CD4-positive, alpha-beta T cell treated with Interferon gamma for 1 hour (primary cell): ENCODE results near the gene DCAF4L1.

ENCODE experiments used
- DNase-seq: peaks from one replicate; pipeline ENCODE4 v3.0.0-alpha.2; 2020

DCAF4L1 gene

GRCh38 chr4:41981456-41981855 is at the start of gene DCAF4L1:
DCAF4L1 (plus strand) TSS chr4:41981756; CDS start chr4:41981793, 37 bp downstream.
- no peak for DNase-seq

DNA sequence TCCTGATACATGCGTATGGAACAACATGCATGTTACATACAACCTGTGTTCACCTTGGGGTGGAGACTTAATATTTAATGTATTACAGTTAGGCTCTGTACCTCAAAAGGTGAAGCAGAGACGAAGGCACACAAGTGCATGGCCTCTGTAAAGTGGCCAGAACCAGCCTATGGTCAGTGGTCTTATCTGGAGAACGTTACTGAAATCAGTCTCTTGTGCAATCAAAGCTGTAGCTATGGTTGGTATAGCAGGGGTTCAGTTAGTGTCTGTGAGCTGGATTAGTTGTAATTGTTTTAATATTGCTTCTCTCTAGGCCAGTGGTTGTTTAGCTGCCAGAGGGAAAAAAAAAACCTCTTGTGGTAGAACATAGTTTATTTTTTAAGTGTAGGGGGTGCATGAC is 48.6 kb upstream of the DCAF4L1 start:
- DNase-seq, result no peak

- DNase-seq, result peak; percentile 49
These were observed 47.5 kb upstream of the DCAF4L1 start for GRCh38 chr4:41933997-41934503.

GRCh38 chr4:41934514-41934900 is 47.0 kb upstream of the DCAF4L1 start:
- no peak for DNase-seq

DNA sequence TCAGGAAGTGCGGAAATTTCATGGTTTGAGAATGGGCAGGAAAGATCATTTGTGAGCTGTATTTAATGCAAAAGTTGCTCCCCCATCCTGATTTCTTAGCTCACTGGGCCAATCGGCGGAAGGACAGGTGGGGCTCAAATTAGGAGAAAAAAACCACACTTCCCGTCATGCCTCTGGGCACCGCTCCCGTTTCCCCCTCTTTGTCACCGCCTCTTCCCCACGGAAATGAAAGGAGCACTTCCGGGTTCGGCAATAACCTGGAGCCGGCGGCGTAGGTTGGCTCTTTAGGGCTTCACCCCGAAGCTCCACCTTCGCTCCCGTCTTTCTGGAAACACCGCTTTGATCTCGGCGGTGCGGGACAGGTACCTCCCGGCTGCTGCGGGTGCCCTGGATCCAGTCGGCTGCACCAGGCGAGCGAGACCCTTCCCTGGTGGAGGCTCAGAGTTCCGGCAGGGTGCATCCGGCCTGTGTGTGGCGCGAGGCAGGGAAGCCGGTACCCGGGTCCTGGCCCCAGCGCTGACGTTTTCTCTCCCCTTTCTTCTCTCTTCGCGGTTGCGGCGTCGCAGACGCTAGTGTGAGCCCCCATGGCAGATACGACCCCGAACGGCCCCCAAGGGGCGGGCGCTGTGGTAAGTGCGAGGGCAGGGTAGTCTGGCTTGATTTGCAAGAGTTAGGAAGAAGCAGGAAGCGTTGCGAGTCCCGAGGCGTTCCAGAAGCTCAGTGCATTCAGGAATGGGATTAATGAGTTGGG is 46.5 kb upstream of the DCAF4L1 start, which contains the start of gene TMEM33:
TMEM33 (plus strand) TSS at position 529 of the 751 bp plus-strand sequence; CDS start at position 585, 56 bp downstream.
- peak; percentile 79 for DNase-seq

DNA sequence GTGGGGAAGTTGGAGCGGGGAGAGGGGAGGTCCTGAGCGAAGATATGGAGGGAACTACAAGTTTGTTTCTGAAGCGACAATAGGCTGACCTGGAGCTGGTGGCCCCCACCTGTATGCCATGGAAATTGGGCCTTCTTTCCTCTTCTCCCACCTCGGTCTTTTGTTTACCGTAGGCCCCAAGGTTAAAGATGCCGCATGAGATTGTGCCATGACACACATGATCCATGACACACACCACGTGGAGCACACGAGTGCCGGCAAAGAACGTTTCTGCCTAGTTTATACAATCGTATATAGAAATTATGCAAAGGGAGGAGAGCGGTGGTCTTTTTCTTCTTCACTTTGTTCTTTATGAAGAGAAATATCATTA is 45.9 kb upstream of the DCAF4L1 start:
- no peak for DNase-seq

DNA sequence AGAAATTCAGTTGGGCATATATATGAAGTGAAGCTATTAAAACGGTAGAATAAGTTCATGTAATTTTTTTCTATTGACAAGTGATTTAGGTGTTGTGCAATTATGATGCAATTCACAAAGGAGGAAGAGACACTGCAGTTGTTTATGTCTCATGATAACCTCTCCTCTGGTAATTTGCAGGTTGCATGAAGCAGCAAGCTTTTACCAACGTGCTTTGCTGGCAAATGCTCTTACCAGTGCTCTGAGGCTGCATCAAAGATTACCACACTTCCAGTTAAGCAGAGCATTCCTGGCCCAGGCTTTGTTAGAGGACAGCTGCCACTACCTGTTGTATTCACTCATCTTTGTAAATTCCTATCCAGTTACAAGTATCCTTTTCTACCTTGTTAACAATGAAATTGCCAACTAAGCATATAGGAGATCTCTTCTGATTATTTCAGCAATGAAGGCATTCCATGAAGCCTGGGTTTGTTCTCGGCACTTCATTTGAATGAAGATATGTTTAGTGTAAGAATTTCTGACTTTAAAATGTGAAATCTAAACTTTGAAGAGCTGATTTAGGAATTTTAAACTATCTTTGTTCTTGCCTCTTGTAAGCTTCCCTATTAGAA is 42.4 kb upstream of the DCAF4L1 start:
- no peak for DNase-seq

GRCh38 chr4:41940834-41941233 is 40.7 kb upstream of the DCAF4L1 start:
- DNase-seq, result no peak

- DNase-seq, result no peak
These were observed 38.0 kb upstream of the DCAF4L1 start for GRCh38 chr4:41943506-41943905.

DNA sequence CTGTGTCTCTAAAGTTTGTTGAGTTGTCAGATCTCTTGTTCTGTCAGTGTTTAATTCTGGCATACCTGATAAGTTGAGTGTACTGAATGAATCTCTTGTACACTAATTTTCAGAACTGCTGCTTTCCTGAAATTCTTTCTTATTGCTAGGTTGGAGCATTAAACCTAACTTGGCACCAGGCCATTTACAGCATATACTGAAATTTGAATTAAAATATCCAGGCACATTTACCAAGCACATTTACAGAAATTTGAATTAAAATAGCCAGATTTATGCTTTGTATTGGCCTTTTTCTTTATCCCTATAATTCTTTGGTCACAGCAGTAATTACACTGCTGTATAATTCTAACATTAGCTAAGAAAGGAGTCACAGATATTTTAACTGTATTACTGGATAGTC is 37.5 kb upstream of the DCAF4L1 start:
- DNase-seq, result no peak

DNA sequence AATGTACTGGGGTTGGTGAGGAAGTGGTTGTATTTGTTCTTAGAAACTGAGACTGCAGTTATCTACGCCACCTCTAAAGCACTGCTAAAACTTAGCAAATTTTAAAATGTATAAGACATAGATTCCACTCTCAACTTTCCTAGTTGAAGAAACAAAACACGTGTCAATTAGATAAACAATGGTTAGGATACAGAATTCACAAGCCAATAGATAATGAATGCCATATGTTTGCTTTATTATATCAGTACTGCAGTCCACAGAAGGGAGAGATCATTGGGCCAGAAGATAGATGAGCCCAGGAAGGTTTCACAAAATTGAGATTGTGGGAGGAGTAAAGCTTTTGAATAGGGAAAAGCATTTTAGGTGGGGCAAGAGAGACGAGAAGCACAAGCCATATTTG is 32.0 kb upstream of the DCAF4L1 start:
- DNase-seq, result no peak

DNA sequence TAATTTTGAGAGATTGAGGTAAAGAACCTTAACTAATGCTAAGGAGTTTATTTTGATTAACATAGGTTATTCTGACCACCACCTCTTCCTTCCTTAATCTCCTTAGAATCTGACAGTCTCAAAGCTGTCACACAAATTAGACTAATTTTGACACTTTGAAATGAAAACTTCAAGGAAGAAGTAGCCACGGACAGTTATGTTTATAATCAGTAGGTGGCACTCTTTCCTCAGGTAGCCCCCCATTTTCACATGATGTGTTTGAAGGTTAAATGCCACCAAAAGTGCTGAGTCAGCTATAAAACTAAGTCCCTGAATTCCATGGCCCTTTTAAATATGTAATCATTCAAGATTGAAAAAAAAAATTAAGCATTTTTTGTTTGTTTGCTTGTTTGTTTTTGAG is 23.9 kb upstream of the DCAF4L1 start:
- no peak for DNase-seq

DNA sequence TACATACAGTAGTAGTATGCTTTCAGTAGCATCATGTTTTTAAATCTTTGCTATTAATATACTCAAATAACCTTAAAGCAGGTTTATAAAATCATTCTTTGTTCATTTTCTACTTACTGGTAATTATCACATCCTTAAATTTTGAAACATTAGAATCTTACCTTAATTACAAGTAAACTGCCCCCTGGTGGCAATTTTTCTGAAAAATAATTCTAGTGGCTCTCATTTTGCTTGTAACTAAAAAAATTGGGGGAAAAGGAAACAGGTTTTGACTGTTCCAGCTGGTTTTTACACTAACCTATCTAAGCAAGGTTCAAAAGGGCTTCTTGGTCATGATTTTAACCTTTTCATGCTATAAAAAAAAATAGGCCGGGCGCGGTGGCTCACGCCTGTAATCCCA is 18.5 kb upstream of the DCAF4L1 start:
- DNase-seq, result no peak

- DNase-seq, result no peak
These were observed 17.2 kb upstream of the DCAF4L1 start for GRCh38 chr4:41964401-41964800.

GRCh38 chr4:41967392-41967791 is 14.2 kb upstream of the DCAF4L1 start:
- DNase-seq, result no peak

- no peak for DNase-seq
These were observed 11.9 kb upstream of the DCAF4L1 start for GRCh38 chr4:41969671-41970070.

GRCh38 chr4:41975341-41975740 is 6.2 kb upstream of the DCAF4L1 start:
- no peak for DNase-seq

- DNase-seq, result no peak
These were observed 4.6 kb upstream of the DCAF4L1 start for GRCh38 chr4:41976775-41977516.

DNA sequence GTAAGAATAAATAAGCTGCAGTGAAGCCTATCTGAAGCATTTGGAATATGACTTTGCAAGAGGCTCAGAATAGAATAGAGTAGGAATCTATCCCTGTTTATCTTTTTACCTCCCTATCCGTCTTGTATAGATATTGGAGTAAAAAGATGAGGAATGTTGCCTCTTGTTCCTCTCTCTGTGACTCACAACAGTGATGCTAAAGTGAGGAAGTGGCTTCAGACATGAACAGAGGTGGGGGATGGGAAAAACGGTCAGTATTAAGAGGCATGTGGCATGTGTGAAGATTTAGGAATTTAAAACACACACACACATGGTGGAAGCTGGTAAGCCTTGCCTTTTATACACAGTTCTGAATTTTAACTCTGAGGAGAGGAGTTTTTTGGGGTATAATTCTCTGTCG is 3.8 kb upstream of the DCAF4L1 start:
- no peak for DNase-seq

- no peak for DNase-seq
These were observed 1.2 kb downstream of the DCAF4L1 start for GRCh38 chr4:41982716-41983115.

- no peak for DNase-seq
These were observed 3.6 kb downstream of the DCAF4L1 start for GRCh38 chr4:41985151-41985550.

- no peak for DNase-seq
These were observed 8.4 kb downstream of the DCAF4L1 start for GRCh38 chr4:41989994-41990364.

- peak; percentile 96 for DNase-seq
These were observed 9.0 kb downstream of the DCAF4L1 start, which contains the start of gene SLC30A9 for GRCh38 chr4:41990365-41991111. SLC30A9 (plus strand) TSS chr4:41990530; CDS start chr4:41990652, 122 bp downstream.
